Stimulated activated CD8-positive, alpha-beta memory T cell treated with anti-CD3 and anti-CD28 coated beads, Interleukin-12 subunit alpha, Interleukin-12 subunit beta, amount 100 ng/mL, for 1 hour (primary cell): Measurements from ENCODE around the gene RPL28.
A peak's percentile ranks its signal among the peaks of the same experiment; 100 is the strongest.
"Not testable (repeated sequence)": the region's sequence is repeated elsewhere in the genome, so short reads cannot be mapped to it uniquely, and the experiment has no call there.

ENCODE experiments used
- DNase-seq: peaks from one replicate; pipeline ENCODE4 v3.0.0-alpha.2; 2020; ENCODE audit warnings: low read depth

The RPL28 gene

DNA sequence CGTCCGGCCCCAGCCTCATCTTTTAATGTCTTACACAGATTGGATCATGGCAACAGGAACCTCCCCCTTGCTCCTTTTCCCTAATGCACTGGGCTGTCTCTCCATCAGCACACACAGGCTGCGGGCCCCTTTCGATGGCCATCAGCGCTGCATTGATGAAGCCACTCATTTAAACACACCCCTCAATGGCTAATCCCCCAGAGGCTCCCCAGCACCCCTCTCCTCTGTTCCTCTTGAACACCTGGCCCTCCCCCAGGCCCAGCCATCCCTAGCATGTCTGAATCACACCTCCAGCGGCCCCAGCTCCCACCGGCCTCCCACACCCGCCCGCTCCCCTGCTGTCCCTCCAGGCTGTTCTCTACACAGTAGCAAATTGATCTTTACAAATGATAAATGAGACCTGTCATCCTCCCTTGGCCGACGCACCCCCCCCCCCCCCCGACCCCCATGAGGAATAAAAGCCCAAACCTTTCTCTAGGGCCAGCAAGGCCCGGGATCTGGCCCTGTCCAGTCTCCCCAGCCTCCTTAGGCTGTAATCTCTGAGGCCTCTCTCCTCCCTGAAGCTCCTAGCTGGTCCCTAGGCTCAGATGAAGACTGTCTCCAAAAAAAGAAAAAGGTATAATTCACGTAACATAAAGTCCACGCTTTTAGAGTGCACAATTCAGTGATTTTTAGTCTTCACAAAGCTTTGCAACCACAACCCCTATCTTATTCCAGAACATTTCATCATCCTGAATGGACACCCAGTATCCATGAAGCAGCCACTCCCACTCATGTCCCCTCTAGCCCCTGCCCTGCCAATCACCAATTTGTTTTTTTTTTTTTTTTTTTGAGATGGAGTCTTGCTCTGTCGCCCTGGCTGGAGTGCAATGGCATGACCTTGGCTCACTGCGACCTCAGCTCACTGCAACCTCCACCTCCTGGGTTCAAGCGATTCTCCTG, 7.4 kb downstream of the RPL28 start:
- DNase-seq, result no peak

DNA sequence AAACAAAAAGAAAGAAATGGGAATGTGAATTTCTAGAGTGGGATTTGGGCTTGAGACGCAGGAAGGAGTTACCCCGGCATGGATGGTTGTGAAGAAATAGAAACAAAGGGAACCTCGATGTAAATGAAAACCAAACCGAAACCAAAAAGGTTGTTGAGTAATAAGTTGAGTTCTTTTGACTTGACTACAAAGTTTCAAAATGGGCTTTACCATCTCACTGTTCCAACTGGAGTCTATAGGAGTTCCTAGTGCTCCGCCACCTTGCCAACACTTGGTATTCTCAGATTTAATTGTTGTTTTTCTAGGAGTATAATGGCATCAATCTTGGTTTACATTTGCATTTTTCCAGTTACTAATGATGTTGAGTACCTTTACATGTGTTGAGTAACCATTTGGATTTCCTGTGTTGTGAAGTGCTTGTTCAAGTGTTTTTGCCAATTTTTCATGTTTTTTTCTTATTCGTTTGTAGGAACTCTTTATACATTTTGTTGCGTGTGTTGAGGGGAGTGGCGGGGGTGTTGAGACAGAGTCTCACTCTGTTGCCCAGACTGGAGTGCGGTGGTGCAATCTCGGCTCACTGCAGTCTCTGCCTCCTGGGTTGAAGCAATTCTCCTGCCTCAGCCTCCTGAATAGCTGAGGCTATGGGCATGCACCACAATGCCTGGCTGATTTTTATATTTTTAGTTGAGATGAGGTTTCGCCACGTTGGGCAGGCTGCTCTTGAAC, 12.6 kb downstream of the RPL28 start:
- no peak for DNase-seq

GRCh38 chr19:55400281-55401087, 14.8 kb downstream of the RPL28 start:
- DNase-seq, result no peak

GRCh38 chr19:55401390-55401789, 15.7 kb downstream of the RPL28 start:
- not testable (repeated sequence) for DNase-seq

GRCh38 chr19:55402509-55402908, 16.8 kb downstream of the RPL28 start:
- no peak for DNase-seq

- DNase-seq, result no peak
Measured at GRCh38 chr19:55405638-55406037, 19.9 kb downstream of the RPL28 start.

GRCh38 chr19:55406091-55406825, 20.5 kb downstream of the RPL28 start:
- DNase-seq, result no peak

GRCh38 chr19:55406826-55407549, 21.3 kb downstream of the RPL28 start:
- no peak for DNase-seq

GRCh38 chr19:55407550-55407799, 21.7 kb downstream of the RPL28 start, which contains the start of gene UBE2S:
UBE2S (minus strand) TSS chr19:55407788; CDS start chr19:55407589, 199 bp downstream.
- DNase-seq, result not testable (repeated sequence)

GRCh38 chr19:55407800-55408532, 22.2 kb downstream of the RPL28 start:
- DNase-seq, result peak; percentile 94

DNA sequence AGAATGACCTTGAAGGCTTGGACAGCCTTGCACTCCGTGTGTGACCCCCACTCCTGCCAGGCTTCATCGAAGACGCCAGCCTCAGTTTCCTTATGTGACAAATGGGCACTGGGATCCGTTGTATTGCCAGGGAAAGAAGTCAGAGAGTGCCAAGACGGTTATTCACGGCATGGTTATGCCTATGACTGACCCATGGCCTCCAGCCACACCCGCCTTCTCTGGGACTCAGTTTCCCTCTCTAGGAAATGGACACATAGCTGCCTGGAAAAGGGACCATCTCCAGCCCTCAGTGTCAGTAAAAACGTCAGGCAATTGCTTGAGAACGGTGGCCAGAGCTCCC, 22.8 kb downstream of the RPL28 start:
- no peak for DNase-seq

DNA sequence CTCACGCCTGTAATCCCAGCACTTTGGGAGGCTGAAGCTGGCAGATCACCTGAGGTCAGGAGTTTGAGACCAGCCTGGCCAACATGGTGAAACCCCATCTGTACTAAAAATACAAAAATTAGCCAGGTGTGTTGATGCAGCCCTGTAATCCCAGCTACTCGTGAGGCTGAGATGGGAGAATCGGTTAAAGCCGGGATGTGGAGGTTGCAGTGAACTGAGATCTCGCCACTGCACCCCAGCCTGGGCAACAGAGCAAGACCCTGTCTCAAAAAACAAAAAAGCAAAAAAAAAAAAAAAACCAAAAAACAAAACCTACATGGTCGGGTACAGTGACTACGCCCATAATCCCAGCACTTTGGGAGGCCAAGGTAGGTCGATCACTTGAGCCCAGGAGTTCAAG, 23.4 kb downstream of the RPL28 start:
- DNase-seq, result not testable (repeated sequence)

DNA sequence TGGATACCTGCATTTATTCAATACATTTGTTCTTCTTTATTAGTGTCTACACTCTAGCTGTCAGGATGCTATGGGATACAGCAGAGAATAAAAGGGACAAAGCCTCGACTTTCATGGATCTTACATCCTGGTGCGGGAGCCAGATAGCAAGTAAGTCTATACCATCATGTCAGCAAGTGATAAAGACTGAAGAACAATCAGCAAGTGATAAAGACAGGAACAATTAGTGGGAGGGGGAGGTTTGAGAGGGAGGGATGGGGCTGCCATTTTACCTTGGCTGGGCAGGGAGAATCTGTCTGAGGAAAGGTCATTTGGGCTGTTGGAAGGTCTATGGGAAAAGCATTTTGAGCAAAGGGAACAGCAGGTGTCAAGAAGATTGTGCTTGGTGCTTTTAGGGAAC, 24.4 kb downstream of the RPL28 start:
- DNase-seq, result no peak

- DNase-seq, result peak; percentile 24
Measured at GRCh38 chr19:55418185-55418584, 32.5 kb downstream of the RPL28 start.

DNA sequence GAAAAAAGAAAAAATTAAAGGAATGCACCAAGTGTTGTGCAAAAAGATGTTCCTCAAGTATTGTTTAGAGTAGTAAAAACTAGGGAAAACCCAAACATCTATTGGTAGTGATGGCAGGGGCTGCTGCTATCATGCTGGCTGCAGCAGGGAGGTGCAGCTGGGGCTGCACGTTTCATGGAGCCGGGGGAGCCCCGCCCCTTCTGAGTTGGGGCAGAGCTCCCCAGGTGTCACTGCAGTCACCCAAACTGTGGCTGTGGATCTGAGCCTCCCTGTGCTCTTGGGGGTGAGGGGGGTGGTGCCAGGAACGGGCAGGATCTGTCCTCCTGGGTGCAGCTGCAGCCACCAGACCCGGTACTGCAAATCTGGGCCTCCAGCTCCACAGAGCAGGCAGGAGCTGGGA, 33.4 kb downstream of the RPL28 start:
- DNase-seq, result no peak

DNA sequence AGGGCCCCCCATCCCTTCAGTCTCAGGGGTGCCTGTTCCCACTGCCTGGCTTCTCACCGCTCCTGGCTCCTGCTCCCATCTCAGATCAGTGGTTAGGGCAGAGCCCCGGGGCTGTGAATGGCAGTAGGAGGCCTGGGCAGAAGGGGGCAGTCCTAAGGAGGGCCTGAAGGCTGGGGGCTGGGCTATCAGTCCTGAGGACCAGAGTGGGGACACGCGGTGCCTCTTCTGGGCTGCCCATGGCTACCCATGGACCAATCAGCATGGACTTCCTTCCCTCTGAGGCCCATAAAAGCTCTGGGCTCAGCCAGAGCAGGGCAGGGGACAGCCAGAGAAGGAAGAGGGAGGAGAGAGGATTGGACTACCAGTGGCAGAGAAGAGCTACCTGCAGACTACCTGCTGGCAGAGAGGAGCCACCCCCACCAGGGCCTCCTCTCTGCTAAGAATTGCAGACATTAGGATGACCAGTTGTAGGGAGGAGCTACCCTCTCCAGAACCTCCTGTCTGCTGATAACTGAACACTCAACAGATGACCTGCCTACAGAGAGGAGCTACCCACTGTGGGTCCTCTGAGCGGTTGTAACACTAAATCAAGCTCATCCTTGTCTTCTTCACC, 34.0 kb downstream of the RPL28 start:
- no peak for DNase-seq

DNA sequence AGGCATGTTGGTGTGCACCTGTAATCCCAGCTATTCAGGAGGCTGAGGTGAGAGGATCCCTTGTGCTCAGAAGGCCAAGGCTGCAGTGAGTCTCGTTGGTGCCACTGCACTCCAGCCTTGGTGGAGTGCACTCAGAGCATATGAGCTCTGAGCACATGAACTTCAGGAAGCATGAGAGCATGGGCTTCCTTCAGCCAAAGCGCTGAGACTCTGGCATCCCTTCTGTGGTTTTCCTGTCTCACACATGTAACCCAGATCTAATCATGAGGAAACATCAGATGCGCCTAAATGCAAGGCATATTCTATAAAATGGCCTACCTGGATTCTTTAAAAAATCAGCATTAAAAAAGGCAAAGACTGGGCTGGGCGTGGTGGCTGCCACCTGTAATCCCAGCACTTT, 35.5 kb downstream of the RPL28 start:
- DNase-seq, result not testable (repeated sequence)

- DNase-seq, result no peak
Measured at GRCh38 chr19:55423225-55424005, 37.7 kb downstream of the RPL28 start.

DNA sequence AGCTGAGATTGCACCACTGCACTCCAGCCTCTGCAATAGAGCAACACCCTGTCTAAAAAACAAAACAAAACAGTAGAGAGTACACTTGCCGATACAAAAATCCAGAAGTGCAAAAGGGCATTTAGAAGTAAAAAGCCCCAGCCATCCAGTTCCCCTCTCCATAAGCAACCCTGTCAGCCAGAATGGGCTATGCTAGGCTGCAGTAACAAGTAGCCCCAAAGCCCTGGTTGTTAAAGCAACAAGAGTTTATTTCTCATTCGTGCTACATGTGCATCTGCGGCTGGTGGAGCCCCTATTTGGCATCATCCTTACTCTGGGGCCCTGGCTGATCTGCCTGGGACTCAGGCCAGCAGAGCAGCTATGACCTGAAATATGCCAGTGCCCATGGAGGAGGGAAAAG, 38.8 kb downstream of the RPL28 start:
- no peak for DNase-seq
